Mesenteric fat pad (tissue), 1 donor: ENCODE data around the gene PLEKHA6. TPM values are rescaled to one million over a fixed set of nuclear protein-coding genes. Genes with fewer than 3 reads are reported as not detected.

Source experiments
- DNase-seq: peaks from one replicate; pipeline ENCODE4 v3.0.0-alpha.2; 2020; ENCODE audit warnings: low spot score
- total RNA-seq: library from RNA; stranded (reverse); fragmentation: NEBNext Ultra II Directional; extraction: Animal tissue kit (Norgen Biotek cat#: 25700); gene quantifications from one replicate; pipeline ENCODE4 v1.2.1, GENCODE V29; 2021
- donor health status: DM: yes; HTN: yes; CAD: no.

Gene PLEKHA6
- total RNA-seq, 1 donor from 2014 or later: 3.5 TPM

DNA sequence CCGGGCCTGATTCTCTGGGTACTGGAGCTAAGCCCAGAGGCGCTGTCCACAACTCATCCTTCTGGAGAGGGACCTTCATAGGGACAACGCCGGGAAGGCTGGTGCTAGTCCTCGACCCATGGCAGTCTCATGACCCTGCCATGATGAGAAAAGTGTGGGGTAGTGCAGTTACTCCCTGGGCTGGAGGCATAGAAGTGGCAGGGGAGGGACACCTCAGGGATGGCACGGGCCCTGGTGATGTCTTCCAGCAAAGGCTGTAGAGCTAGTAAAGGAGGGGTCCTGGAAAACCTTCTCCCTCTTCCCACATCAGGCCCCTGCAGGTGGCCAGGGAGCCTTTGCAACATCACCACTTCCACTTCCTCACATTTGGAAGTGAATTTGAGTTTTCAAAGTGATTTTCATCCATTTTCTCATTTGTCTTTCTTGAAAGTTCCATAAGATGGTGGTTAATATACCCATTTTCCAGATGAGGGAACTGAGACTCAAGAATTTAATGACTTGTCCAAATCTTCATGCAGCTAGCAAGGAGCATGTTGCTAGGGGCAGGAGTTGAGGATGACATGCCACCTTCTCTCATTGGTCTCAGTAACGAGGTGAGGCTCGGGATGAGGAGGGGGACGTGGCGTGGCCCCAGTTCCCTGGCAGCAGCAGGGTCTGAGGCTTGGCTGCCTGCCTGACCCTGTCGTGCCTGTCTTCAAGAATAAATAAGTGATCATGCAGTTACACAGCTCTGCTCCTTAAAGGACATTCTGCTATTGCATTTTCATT is 142.7 kb downstream of the PLEKHA6 start:
- DNase-seq: no peak

DNA sequence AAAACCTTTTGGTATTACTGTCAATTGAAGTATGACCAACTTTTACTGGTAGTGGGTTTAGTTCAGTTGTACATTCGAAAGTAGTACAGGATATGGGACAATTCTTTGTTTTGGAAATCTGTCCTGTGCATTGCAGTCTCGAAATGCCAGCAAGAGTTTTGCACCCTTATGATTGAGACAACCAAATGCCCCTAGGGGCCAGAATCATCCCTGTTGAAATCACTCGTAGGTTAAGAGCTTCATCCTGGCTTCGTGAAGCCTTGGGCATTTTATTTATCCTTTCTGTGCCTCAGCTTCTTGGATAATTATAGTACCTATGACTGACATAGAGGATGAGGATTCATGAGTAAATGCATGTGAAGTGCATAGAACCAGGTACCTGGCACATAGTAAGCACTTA is 143.5 kb downstream of the PLEKHA6 start:
- no peak for DNase-seq

GRCh38 chr1:204213668-204214662 is 145.8 kb downstream of the PLEKHA6 start, which contains the start of gene GOLT1A:
GOLT1A (minus strand) TSS chr1:204213988; CDS start chr1:204213906, 82 bp downstream.
- no peak for DNase-seq

DNA sequence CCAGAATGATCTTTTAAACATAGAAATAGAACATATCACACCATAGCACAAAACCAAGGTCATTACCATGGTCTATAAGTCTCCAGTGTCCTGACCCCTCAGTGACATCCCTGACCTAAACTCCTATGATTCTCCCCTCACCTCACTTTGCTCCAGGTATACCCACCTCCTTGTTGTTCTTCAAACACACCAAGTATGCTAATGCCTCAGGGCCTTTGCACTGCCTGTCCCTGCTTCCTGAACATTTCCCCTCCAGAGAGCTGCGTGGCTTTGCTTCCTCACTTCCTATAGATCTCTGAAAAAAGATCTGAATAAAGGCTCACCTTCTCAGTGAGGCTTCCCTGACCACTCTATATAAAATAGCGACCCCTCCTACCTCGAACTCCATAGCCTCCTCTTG is 147.0 kb downstream of the PLEKHA6 start:
- no peak for DNase-seq

GRCh38 chr1:204211046-204211445 is 148.7 kb downstream of the PLEKHA6 start:
- peak; percentile 53 for DNase-seq

DNA sequence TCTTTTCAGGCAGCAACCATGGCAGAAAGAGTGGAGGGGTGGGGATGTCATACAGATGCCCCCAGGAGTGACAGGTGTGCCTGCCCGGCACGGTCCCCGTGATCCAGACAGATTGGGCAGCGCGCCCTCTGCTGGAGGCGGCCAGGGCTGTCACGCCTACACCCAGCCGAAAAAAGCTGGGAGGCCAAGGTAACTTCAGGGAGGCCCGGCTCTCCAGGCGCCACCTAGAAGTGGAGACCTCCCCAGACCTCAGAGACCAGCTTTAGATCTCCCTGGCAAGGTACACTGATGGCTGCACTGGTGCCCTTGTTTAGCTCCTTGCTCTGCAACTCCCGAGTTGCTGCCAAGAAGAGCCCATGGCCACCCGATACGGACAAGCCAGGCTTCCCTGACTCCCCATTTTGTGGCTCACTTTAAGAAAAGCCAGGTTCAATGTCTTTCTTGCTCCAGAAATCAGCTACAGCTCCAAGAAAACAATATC is 152.6 kb downstream of the PLEKHA6 start:
- DNase-seq: no peak

- DNase-seq: no peak
Observed at GRCh38 chr1:204206121-204206520, 153.6 kb downstream of the PLEKHA6 start.

GRCh38 chr1:204205486-204205885 is 154.2 kb downstream of the PLEKHA6 start:
- DNase-seq: no peak

DNA sequence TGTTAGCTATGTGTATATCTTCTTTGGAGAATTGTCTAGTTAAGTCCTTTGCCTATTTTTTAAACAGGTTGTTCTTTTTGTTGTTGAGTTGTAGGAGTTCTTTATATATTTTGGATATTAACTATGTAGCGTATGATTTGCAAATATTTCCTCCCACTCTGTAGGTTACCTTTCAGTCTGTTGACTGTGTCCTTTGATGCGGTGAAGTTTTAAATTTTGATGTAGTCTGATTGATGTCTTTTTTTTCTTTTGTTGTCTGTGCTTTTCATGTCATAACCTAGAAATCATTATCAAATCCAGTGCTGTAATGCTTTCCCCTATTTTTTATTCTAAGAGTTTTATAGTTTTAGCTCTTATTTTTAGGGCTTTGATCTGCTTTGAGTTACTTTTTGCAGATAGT is 154.8 kb downstream of the PLEKHA6 start:
- no peak for DNase-seq

GRCh38 chr1:204203206-204203767 is 156.4 kb downstream of the PLEKHA6 start:
- peak; percentile 78 for DNase-seq

DNA sequence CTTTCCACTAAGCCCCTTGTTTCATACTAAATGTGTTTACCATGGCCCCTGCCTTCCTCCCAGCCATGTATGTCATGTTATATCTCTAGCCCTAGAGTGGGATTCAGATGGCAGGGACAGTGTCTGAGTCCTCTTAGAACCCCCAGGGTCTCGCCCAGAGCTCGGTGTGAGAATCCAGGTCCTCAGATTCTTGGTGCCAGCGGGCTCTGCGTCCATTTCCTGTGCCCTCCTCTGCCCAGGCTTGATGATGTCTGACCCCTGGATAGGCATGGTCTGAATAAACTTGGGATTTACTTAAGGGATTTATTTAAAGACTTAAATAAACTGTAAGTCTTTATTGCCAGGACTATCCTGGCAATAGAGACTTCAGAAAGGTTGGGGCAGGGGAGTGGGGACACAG is 157.2 kb downstream of the PLEKHA6 start:
- peak; percentile 51 for DNase-seq

GRCh38 chr1:204201348-204202040 is 158.2 kb downstream of the PLEKHA6 start:
- DNase-seq: peak; percentile 60

- DNase-seq: peak; percentile 47
Observed at GRCh38 chr1:204199579-204199978, 160.2 kb downstream of the PLEKHA6 start.

GRCh38 chr1:204198348-204199340 is 161.1 kb downstream of the PLEKHA6 start:
- DNase-seq: peak; percentile 81

GRCh38 chr1:204197068-204197467 is 162.7 kb downstream of the PLEKHA6 start:
- peak; percentile 78 for DNase-seq

DNA sequence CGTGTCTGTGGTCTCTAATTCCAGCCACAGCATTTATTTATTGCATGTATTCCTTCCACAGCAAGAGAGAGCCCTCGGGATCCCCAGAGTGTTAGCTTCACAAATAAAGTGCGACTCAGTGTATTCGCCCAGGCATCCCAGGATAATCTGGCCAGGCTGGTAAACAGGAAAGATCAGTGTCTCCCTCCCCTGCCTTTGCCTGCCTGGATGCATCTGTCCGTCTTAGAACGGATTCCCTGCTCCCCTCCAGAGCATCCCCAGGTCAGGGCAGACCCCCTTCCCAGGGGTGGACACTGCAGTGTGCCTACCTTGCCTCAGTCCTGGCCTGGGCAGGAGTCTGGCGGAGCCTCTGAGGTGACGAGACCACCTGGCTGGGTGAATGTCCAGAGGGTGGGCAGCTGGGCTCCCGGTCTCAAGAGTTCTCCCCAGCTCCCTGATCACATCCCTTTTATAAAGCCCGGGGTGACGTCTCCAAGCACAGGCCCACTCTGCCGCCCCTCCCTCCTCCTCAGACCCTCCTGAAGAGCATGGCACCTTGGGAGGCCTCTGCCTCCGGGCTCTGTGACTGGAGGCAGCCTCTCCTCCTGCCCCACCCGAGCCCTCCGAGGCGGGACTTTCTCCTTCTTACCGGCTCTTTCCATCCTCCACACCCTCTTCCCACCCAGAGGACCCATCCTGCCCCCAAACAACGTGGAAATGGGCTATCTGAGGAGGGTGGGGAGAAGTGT is 163.5 kb downstream of the PLEKHA6 start, which contains the start of gene KISS1:
KISS1 (minus strand) TSS at position 424 of the 728 bp plus-strand sequence. CDS start 3,615 bp downstream, outside the sequence.
- no peak for DNase-seq

GRCh38 chr1:204194771-204195170 is 165.0 kb downstream of the PLEKHA6 start:
- no peak for DNase-seq

GRCh38 chr1:204194080-204194479 is 165.6 kb downstream of the PLEKHA6 start:
- no peak for DNase-seq
